Hematopoietic multipotent progenitor cell treated with erythropoietin and hydrocortisone succinate and interleukin-3 and kit ligand, for 15 days (in vitro differentiated cells): ENCODE results near the gene CCL7.

Source experiments
- DNase-seq: peaks from one replicate; pipeline ENCODE4 v3.0.0-alpha.2; 2015; ENCODE audit warnings: low spot score

Gene CCL7

DNA sequence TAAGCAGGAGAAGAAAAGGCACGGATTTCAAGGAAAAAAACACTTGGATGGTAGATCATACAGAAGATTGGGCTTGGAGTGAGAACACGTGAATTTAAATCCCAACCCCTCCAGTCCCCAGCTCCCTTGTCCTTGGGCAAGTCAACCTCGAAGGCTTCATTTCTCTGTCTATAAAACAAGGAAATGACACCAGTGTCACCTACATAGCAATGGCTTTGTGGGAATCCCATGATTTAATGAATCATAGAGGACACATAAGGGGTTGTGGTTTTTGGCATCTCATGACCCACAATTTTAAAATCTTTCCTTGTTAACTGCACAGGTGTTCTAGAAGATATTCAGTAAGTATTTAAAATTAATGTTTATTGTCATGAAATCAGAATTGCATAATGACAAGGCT, 23.1 kb upstream of the CCL7 start:
- DNase-seq: no peak

DNA sequence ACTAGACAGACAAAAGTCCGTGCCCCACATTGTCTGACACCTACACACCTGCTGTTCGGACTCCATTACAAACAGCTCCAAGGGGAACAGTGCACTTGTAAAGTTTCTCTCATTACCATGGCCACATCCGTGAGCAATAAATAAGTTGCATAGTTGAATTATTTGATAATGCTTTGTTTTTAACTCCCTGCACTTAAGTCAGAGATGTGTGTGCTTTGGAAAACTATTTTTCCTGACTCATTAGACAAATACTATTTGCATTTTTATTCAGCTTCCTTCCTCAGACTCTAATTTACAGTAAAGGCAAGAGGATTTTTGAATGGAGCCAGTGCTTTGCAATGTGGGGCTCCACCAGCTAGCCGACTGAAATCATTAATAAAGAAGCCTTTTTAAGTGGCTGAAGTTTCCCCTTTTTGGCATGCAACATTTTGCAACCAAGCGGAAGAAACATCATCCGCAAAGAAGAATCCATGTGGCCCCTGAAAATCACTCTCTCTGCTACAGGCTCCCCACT, 21.5 kb upstream of the CCL7 start:
- DNase-seq: no peak

DNA sequence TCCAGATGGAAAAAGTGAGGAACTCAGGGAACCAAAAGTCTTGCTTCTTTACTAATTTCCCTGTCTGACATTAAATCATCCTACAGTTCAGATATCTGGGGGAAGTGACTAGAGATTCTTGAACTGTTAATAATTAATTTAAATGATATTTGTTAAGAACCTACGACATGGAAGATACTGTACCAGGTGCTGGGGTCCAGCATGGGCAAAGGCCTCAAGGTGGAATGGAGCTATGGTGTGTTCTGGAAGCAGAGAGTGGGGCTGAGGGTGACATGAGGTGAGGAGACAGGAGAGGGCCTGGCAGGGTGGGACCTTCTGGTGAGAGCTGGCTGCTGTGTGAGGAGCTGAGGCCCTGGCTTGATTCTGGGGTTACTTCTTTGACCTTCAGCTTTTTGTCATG, 21.0 kb upstream of the CCL7 start:
- no peak for DNase-seq

- no peak for DNase-seq
Observed at GRCh38 chr17:34249478-34249877, 20.5 kb upstream of the CCL7 start.

GRCh38 chr17:34251186-34251585, 18.8 kb upstream of the CCL7 start:
- DNase-seq: no peak

DNA sequence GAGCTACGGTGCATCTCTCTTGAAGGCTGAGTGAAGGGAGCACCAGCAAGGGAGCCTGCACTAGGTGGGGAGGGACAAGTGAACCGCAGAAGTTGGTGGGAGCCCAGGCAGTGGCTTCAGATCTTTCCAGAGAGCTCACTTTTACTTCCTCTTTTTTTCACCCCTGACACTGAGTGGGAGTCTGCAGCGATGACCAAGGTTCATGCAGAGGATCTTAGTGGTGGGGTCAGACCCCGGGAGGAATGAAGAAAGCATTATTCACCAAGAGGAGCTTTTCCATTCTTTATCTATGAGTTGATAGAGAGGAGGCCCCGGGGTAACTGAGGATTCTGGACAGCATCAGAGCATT, 18.0 kb upstream of the CCL7 start:
- DNase-seq: no peak

- no peak for DNase-seq
Observed at GRCh38 chr17:34252444-34253138, 17.4 kb upstream of the CCL7 start.

GRCh38 chr17:34253139-34253525, 16.9 kb upstream of the CCL7 start:
- DNase-seq: no peak

DNA sequence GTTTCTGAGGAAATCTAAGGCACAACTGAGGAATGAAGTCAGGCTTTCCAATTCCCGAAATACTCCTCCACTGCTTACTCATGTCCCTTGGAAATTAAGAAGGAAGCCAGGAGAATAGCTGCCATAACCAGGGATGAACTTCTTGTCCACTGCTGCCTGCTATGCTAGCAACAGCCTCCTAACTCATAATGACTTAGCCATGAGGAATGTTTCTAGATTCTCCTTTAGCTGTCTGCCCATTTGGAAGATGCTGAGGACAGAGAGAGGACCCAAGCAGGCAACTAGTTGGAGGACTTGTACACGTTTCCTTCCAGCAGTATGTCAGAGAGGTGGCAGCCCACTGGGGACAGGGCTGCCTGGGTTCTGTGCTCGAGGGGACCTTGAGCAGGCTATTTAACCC, 15.9 kb upstream of the CCL7 start:
- no peak for DNase-seq

DNA sequence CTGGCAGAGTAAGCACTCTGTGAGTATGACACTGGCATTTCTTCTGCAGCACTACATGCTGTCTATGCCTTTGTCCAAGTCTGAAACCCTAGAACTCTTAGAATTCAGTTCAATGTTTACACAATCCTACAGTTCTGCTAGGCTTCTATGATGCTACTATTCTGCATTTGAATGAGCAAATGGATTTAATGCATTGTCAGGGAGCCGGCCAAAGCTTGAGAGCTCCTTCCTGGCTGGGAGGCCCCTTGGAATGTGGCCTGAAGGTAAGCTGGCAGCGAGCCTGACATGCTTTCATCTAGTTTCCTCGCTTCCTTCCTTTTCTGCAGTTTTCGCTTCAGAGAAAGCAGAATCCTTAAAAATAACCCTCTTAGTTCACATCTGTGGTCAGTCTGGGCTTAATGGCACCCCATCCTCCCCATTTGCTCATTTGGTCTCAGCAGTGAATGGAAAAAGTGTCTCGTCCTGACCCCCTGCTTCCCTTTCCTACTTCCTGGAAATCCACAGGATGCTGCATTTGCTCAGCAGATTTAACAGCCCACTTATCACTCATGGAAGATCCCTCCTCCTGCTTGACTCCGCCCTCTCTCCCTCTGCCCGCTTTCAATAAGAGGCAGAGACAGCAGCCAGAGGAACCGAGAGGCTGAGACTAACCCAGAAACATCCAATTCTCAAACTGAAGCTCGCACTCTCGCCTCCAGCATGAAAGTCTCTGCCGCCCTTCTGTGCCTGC, 15.2 kb upstream of the CCL7 start, which contains the start of gene CCL2:
CCL2 (plus strand) TSS at position 635 of the 730 bp plus-strand sequence; CDS start at position 700, 65 bp downstream.
- DNase-seq: no peak

DNA sequence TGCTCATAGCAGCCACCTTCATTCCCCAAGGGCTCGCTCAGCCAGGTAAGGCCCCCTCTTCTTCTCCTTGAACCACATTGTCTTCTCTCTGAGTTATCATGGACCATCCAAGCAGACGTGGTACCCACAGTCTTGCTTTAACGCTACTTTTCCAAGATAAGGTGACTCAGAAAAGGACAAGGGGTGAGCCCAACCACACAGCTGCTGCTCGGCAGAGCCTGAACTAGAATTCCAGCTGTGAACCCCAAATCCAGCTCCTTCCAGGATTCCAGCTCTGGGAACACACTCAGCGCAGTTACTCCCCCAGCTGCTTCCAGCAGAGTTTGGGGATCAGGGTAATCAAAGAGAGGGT, 14.7 kb upstream of the CCL7 start:
- no peak for DNase-seq

- no peak for DNase-seq
Observed at GRCh38 chr17:34255841-34256240, 14.2 kb upstream of the CCL7 start.

DNA sequence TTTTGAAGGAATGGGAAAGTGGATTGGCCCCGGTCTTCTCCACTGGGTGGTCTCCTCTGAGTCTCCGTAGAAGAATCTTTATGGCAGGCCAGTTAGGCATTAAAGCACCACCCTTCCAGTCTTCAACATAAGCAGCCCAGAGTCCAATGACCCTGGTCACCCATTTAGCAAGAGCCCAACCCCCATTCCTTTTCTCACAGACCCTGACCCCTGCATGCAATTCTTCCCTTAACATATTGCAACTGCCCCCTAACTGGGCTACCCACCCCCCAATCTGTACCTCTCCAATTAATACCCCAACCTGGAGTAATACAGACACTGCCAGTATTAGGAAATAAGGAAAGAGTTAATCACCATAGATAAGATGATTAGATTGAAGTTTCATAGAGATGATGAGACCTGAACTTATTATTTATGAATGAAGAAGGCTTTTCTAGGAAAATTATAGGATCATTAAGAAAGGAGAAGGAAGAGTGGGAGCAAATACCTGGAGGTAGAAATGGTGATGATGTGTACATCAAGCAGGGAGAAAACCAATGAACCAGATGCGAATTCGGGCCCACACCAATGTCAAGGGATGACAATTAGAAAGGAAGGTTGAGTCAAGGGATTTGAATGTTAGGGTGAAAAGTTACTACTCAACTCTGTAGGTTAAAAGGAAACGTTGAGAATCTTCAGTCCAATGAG, 12.6 kb upstream of the CCL7 start:
- DNase-seq: no peak

GRCh38 chr17:34257986-34258326, 12.1 kb upstream of the CCL7 start:
- DNase-seq: no peak

- no peak for DNase-seq
Observed at GRCh38 chr17:34259146-34259545, 10.9 kb upstream of the CCL7 start.

DNA sequence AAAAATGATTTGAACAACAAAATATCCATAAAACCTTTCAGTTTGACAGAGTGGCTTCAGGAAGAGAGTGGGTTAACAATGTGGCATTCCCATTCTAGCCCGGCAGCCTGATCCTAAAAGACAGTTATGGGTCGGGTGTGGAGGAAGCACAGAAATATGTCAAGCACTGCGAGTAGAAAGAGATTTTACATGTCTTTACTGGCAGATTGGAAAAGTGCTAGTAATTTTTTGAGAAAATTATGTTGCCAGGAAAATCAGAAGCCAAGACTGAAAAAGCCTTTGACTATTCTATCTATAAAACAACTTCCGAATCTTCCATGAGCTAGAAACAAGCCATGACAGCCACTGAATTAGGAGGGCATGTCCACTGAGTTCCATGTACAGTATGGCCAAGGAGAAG, 9.2 kb upstream of the CCL7 start:
- DNase-seq: no peak

- no peak for DNase-seq
Observed at GRCh38 chr17:34261568-34262337, 8.3 kb upstream of the CCL7 start.

DNA sequence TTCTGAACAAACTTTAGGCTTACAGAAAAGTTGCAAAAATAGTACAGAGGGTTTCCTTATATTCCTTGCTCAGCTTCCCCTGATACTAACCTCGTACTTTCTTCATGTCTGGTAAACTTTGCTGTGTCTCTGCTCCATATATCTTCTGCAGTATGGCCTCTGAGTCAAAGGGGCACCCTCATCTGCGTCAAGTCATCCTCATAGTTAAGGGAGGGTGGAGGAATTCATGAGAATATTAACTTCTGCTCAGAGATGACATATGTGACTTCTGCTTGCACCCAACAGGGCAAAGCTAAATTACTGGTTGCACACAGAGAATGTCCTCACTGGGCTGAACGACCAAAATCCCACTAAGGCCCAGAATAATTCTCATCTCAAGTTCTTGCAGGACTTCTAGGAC, 4.3 kb upstream of the CCL7 start:
- no peak for DNase-seq

DNA sequence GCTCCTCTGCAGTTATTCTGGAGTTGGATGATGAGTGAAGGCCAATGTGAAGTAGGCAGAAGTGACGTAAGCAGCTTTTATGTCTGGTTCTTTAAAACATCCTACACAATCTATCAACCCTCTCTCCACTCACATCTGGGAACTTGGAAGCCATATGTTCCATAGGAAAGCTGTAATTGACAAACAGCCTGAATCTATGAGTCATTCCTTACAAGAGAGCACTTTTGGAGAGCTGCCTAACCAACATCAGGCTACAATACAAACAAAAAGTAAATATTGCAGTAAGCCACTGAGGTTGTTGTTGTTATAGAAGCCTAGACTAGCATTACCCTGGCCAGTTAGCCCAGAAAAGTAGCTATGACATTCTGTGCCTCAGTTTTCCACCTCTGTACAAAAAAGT, 5.9 kb downstream of the CCL7 start:
- no peak for DNase-seq

DNA sequence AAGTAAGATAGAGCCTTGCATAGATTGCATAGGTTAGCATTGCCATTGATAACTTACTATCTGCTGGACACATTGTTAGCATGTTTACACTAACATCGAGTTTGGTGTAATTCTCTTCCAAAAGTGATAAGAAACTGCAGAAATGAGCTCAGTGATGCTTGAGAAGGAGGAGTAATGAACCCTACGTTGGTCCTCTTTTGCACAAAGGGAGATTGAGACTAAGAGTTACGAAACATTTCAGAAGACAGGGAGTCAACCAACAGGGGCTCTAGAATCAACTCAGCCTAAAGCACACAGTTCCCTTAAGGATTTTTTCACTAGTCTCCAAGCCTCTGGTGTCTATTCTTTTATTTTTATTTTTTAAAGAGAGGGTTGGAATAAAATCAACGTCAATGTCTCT, 6.8 kb downstream of the CCL7 start:
- no peak for DNase-seq

DNA sequence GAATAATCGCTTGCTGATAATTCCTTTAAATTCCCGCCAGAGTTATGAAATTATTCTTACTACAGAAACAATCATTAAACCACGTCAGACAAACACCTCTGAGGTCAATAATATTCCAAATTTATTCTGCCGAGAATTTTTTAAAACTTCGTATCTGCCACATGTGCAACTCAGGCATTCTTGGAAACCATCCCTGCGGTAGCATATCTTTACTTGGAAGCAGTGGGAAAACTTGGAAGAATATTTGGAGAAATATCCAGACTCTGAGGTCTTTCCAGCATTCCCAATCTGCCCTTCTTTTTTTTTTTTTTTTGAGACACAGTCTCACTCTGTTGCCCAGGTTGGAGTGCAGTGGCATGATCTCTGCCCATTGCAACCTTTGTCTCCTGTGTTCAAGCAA, 13.6 kb downstream of the CCL7 start:
- no peak for DNase-seq

- DNase-seq: no peak
Observed at GRCh38 chr17:34285286-34285792, 15.3 kb downstream of the CCL7 start, which contains the start of gene CCL11. Gene CCL11, plus strand, starts transcription at chr17:34285742. Its CDS starts 67 bp downstream, at chr17:34285809.
